GM21390 (cell line): ENCODE data around the gene TRIM61.
"Not testable (repeated sequence)": the region's sequence is repeated elsewhere in the genome, so short reads cannot be mapped to it uniquely, and the experiment has no call there.

Source experiments
- ATAC-seq: cut with Tn5 transposase; IDR thresholded peaks from one replicate; pipeline ENCODE4 v1.9.1; 2021; ENCODE audit not compliant: unreplicated experiment

The TRIM61 gene

GRCh38 chr4:164959421-164959820, 18.0 kb downstream of the TRIM61 start:
- not testable (repeated sequence) for ATAC-seq

DNA sequence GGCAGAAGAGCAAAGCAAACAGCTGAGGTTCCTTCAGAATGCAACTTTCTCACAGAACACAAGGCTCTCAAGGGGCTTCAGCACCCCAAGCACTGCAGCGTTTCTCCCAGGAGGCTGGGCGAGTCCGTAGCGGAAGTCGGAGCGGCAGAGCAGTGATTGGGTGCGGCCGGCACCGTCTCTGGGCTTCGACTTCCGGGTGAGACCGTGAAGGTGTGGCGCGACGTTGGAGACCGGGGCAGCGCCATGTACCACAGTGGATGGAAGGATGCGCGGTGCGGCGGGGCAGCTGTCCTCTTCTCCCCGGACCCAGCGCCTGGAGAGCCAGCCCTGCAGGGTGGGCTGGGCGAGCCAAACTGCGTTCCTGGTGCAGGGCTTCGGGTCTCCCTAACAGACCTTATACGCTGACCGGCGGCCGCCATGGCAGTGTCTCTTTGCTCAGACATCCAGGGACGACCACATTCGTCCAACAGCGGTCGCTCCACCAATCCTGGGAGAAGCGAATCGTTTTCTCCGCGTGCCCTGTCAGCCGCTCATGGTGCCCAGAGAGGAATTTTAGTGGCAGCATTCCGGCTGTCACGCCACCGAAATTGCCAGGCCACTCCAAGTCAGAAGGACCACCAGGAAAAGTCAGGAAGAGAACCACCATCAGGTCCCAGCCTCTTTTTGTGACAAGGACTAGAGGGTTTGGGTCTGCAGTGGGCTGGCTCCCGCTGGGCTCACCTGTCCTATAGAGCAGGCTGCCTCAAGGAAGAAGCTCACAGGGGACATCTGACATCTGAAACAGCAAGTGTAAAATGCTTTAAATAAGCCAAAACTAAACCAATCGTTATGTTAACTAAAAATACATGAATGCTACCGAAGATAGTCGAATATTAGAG, 20.5 kb downstream of the TRIM61 start:
- ATAC-seq: peak; percentile 99

DNA sequence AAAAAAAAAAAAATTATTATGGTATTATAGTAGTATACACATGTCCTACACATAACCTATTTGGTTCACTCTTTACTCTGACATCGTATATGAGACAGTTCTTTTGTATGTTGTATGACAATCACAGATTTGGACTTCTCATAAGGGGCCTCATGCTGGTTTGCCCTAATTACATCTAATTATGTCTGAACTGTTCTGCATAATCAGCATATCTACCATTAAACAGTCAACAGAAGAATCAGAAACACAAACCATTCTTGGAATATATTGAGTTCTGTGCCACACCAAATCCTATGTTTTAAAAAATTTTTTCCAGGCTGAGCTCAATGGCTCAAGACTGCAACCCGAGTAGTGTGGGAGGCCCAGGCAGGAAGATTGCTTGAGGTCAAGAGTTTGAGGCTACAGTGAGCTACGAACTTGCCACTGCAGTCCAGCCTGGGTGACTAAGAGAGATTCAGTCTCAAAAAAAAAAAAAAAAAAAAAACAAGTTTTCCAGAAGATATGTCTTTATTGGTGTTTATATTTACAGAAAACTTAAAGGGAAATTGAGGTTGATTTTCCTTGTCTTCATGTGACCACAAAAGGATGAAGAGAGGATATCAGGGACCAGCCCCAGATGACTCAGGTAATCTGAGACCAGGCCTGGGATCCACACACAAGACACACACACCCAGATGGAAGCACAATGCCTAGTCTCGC, 22.2 kb downstream of the TRIM61 start:
- ATAC-seq: no peak

DNA sequence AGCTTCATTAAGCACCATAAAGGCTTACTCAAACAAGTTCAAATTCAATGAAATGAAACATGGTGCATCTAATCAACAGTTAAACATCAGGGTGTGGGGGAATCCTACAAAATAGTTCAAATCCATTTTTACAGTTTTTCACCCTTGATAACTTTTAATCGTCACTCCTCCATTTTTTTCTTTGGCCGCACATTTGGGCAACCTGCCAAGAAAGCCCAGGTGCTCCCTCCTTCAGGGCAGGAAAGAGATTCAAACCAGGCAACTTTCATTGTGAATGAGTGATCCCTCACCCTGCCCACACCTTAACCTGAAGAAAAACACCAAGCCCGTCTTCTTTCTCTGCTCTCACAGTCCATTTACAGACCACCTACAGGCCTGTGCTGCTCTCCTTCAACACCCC, 24.9 kb downstream of the TRIM61 start:
- no peak for ATAC-seq

DNA sequence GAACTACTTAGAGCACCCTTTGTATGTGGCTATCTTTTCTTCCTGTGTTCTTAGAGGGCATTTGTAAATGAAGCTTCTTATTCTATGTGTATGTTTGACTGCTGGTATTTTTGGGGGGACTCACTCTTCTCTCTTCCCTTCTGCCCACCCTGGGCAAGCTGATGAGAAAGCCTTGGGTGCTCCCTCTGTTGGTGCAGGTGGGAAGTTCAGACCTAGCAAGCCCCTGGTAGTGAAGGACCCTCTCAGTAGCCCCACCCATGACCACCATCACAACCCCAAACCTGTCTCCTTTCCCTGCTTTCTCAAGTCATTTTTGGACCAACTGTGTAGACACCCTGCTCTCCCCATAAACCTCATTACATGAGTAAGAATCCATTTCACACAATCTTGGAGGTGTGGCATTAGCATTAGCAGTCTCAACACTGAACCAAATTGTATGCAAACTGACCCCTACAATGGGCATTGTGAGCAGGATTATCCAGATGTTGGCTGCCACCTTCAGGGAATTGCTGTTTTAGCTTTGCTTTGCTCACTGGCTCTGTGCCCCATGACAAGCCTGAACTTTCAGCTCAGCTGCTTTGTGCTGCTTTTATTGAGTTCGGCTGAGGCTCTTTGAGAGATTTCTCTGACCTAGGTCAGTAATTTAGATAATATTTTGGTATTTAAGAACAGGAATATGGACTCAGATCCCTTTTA, 27.9 kb downstream of the TRIM61 start:
- no peak for ATAC-seq

DNA sequence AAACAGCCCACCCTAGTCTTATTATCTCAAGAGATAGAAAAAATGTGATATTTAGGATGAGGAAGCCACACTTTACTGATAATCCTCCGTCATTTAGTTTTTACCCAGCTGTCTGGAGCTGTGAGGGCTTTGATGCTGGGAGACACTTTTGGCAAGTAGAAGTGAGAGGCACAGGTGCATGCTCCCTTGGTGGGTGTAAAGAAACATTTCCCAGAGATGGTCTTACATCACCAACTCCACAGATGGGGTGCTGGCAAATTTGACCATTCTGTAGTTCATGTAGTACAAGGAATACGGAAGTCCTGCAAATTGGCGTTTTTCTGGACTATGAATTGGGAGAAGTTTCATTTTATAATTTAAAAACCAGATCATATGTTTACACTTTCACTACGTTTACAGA, 28.5 kb downstream of the TRIM61 start:
- no peak for ATAC-seq

GRCh38 chr4:164948006-164948405, 29.5 kb downstream of the TRIM61 start:
- not testable (repeated sequence) for ATAC-seq

- ATAC-seq: peak; percentile 38
Measured at GRCh38 chr4:164946810-164947209, 30.6 kb downstream of the TRIM61 start.

GRCh38 chr4:164945146-164945545, 32.3 kb downstream of the TRIM61 start:
- ATAC-seq: no peak

DNA sequence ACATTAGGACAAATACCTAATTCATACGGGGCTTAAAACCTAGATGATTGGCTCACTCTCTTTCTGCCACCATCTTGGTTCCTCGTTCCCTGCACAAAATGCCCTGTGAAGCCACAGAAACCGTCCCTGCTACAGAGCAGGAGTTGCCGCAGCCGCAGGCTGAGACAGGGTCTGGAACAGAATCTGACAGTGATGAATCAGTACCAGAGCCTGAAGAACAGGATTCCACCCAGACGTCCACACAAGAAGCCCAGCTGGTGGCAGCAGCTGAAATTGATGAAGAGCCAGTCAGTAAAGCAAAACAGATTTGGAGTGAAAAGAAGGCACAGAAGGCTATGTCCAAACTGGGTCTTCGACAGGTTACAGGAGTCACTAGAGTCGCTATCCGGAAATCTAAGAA, 34.3 kb downstream of the TRIM61 start:
- ATAC-seq: no peak

DNA sequence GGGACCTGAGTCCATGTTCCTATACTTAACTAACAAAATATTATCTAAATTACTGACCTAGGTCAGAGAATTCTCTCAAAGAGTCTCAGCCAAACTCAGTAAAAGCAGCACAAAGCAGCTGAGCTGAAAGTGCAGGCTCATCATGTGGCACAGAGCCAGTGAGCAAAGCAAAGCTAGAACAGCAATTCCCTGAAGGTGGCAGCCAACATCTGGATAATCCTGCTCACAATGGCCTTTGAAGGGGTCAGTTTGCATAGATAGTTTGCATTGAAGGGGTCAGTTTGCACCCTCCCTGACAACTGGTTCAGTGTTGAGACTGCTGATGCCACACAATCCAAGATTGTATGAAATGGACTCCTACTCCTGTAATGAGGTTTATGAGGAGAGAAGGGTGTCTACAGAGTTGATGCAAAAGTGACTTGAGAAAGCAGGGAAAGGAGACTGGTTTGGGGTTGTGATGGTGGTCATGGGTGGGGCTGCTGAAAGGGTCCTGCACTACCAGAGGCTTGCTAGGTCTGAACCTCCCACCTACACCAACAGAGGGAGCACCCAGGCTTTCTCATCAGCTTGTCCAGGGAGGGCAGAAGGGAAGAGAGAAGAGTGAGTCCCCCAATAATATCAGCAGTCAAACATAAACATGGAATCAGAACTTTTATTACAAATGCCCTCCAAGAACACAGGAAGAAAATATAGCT, 39.7 kb downstream of the TRIM61 start:
- ATAC-seq: peak; percentile 45

DNA sequence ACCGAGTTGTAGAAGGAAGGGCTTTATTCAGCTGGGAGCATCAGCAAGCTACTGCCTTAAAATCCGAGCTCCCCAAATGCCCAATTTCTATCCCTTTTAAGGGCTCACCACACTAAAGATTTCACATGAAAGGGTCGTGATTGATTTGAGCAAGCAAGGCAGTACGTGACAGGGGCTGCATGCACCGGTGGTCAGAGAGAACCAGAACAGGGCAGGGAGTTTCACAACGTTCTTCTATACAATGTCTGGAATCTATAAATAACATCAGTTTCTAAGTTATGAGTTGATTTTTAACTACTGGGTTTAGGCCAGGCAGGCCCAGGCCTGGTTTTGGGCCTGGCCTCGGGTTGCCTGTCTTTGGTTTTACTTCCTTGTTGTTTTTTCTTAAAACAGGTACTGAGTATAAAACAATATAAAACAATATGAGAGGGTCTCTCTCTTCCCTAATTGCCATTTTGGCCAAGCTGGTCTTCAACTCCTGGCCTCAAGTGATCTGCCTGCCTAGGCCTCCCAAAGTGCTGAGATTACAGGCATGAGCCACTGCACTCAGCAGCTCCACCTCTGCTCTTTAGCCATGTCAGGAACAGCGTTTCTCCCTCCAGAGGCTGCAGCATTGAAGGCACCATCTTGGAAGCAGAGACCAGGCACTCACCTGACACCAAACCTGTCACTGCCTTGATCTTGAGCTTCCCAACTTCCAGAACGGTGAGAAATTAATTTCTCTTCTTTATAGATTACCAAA, 41.4 kb downstream of the TRIM61 start:
- ATAC-seq: peak; percentile 56

DNA sequence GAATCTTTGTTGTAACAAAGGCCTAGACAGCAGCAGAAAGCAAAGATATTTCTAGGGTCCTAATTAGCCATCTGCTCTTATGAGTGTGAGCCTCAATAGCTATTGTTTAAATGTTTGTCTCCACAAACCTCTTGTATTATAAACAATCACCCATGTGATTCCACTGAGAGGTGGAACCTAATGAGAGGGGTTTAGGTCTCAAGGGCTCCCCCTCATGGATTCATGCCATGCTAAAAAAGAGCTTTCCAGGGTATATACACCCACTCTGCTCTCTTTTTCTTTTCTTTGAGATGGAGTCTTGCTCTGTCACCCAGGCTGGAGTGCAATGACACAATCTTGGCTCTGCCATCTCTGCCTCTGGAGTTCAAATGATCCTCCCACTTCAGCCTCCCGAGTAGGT, 42.1 kb downstream of the TRIM61 start:
- peak; percentile 54 for ATAC-seq

- ATAC-seq: no peak
Measured at GRCh38 chr4:164933244-164933643, 44.2 kb downstream of the TRIM61 start.

- no peak for ATAC-seq
Measured at GRCh38 chr4:164931551-164932324, 45.7 kb downstream of the TRIM61 start.

DNA sequence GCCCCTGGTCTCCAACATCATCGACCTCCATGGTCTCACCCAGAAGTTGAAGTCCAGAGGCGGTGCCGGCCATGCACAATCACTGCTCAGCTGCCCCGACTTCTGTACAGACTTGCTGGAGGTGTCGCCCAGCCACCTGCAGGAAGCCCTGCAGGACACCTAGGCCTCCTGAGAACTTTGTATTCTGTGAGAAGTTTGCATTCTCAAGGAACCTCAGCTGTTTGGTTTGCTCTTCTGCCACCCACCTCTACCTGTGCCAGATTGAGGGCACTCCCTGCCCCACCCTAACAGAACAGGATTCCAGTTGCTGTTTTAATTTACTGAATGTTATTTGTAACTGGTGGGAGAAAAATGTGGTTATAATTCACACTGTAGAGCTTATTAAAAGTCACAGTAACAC, 46.8 kb downstream of the TRIM61 start:
- ATAC-seq: no peak

- not testable (repeated sequence) for ATAC-seq
Measured at GRCh38 chr4:164927101-164927500, 50.4 kb downstream of the TRIM61 start.

- ATAC-seq: no peak
Measured at GRCh38 chr4:164926301-164926700, 51.2 kb downstream of the TRIM61 start.

GRCh38 chr4:164924670-164925238, 52.7 kb downstream of the TRIM61 start:
- no peak for ATAC-seq
